HepG2 (cell line): ENCODE measurements around the gene C1orf115. TPM values are rescaled to one million over a fixed set of nuclear protein-coding genes. Genes with fewer than 3 reads are reported as not detected.

ENCODE experiments used
- ATAC-seq: fragments of 200-7000 bp; cut with Tn5 transposase; 3 replicates; pipeline ENCODE4 v1.9.1; 2020; ENCODE audit warnings: mild to moderate bottlenecking, moderate library complexity
- BruUV-seq: library from RNA; stranded (reverse); fragments of 400-500 nt; replicated peaks from 2 replicates; lab custom pipeline; 2021; lab: Mats Ljungman, UMichigan
- CTCF ChIA-PET: fragments of 300-600 bp; formaldehyde crosslinking; extraction: SDS; loops from one replicate; lab custom pipeline; 2021; ENCODE audit warnings: low total read pairs, inconsistent platforms, low intra/inter-chr PET ratio; lab: Yijun Ruan, JAX
- POLR2A ChIA-PET: fragments of 350-600 bp; sonication (Branson Sonifier 250); formaldehyde crosslinking; loops from one replicate; lab custom pipeline; 2020; ENCODE audit warnings: antibody characterized with exemption, inconsistent platforms; lab: Yijun Ruan, JAX
- DNase-seq: peaks from one replicate; pipeline ENCODE4 v3.0.0-alpha.2; 2015; ENCODE audit warnings: low spot score
- FAIRE-seq: peaks from 3 replicates; lab custom pipeline; 2011; peaks lifted over from hg19 to GRCh38; lab: Jason Lieb, UNC
- H2AFZ ChIP-seq: one replicate; pipeline ENCODE4 v1.6.1; 2011; ENCODE audit warnings: low read length, inconsistent platforms
- H3K27ac ChIP-seq: fragments of 300-600 bp; 3 replicates; pipeline ENCODE4 v1.8.0; 2011; ENCODE audit warnings: mixed run types, mild to moderate bottlenecking, mixed read lengths, low read length, inconsistent platforms; ENCODE audit not compliant: insufficient read depth; ENCODE audit errors: extremely low read length
- H3K27me3 ChIP-seq, 2 experiments: fragments of 200-600 bp in 1 of 2; 2 replicates in 1 of 2; 3 replicates in 1 of 2; pipeline versions ENCODE4 v1.6.0 to v1.8.0; 2011; ENCODE audit warnings: low read length in 2 of 2, mild to moderate bottlenecking in 2 of 2, moderate library complexity in 2 of 2, inconsistent platforms in 1 of 2; ENCODE audit not compliant: insufficient read depth in 2 of 2, control insufficient read depth in 1 of 2
- H3K36me3 ChIP-seq, 2 experiments: fragments of 200-600 bp in 1 of 2; replicated peaks in 1 of 2; 2 replicates in 1 of 2; 3 replicates in 1 of 2; pipeline versions ENCODE4 v1.5.1 to v1.8.0; 2011; ENCODE audit warnings: low read length in 2 of 2, inconsistent platforms in 1 of 2; ENCODE audit not compliant: insufficient read depth in 2 of 2, control insufficient read depth in 1 of 2
- H3K4me1 ChIP-seq: 2 replicates; pipeline ENCODE4 v1.5.1; 2012; ENCODE audit warnings: low read length, inconsistent platforms; ENCODE audit not compliant: insufficient read depth
- H3K4me2 ChIP-seq: 2 replicates; pipeline ENCODE4 v1.6.0; 2011; ENCODE audit warnings: low read depth, low read length, inconsistent platforms
- H3K4me3 ChIP-seq, 3 experiments: fragments of 200-600 bp in 1 of 3; sonication (generic), shearing (Covaris generic) in 1 of 3; replicated peaks in 1 of 3; 2 replicates each; pipeline ENCODE4 v1.5.1; 2011 to 2016; ENCODE audit warnings: low read length in 3 of 3, inconsistent platforms in 2 of 3, low read depth in 2 of 3, mild to moderate bottlenecking in 2 of 3, control low read depth in 1 of 3, mixed read lengths in 1 of 3; ENCODE audit not compliant: insufficient read depth in 1 of 3
- H3K79me2 ChIP-seq: one replicate; pipeline ENCODE4 v1.6.1; 2011; ENCODE audit warnings: low read length, inconsistent platforms; ENCODE audit not compliant: insufficient read depth
- H3K9ac ChIP-seq: 2 replicates; pipeline ENCODE4 v1.6.0; 2011; ENCODE audit warnings: mild to moderate bottlenecking, low read depth, low read length, inconsistent platforms; ENCODE audit not compliant: insufficient read depth
- H3K9me3 ChIP-seq: 2 replicates; pipeline ENCODE4 v1.5.1; 2012; ENCODE audit warnings: mild to moderate bottlenecking, low read length
- H4K20me1 ChIP-seq: 2 replicates; pipeline ENCODE4 v1.6.0; 2011; ENCODE audit warnings: inconsistent platforms, mild to moderate bottlenecking, low read length, moderate library complexity; ENCODE audit not compliant: insufficient read depth
- BCLAF1 ChIP-seq: fragments of 450-650 bp; IDR thresholded peaks from 2 replicates; pipeline ENCODE4 v1.6.1; 2017; ENCODE audit warnings: mild to moderate bottlenecking
- CENPT ChIP-seq: sonication (generic); formaldehyde crosslinking; IDR thresholded peaks from 2 replicates; pipeline ENCODE4 v1.8.0; 2022; ENCODE audit warnings: low read depth, mild to moderate bottlenecking, moderate library complexity, missing genetic modification reagents
- CSRNP1 ChIP-seq: sonication (generic); formaldehyde crosslinking; IDR thresholded peaks from 2 replicates; pipeline ENCODE4 v1.8.1; 2023; ENCODE audit warnings: mild to moderate bottlenecking, missing genetic modification reagents
- GABPA ChIP-seq, 2 experiments: IDR thresholded peaks; 2 replicates each; pipeline ENCODE4 v1.6.1; 2011 to 2016; ENCODE audit warnings: low read depth in 2 of 2, low read length in 1 of 2, missing biosample characterization in 1 of 2, missing genetic modification characterization in 1 of 2
- ZNF761 ChIP-seq: sonication (generic); formaldehyde crosslinking; conservative IDR thresholded peaks from 2 replicates; pipeline ENCODE4 v1.4.0; 2020; ENCODE audit warnings: mild to moderate bottlenecking, missing genetic modification reagents
- ZSCAN12 ChIP-seq: sonication (generic); formaldehyde crosslinking; IDR thresholded peaks from 2 replicates; pipeline ENCODE4 v1.9.0; 2021; ENCODE audit warnings: mild to moderate bottlenecking, missing genetic modification reagents
- WGBS: methylation state at CpG from one replicate; pipeline ENCODE4 v1.1.6; 2017; ENCODE audit warnings: low lambda C conversion rate; 5-methylcytosine and 5-hydroxymethylcytosine counted together
- in situ Hi-C: cut with HindIII; loops from 2 replicates; pipeline ENCODE4 v1.10.0; 2017; ENCODE audit warnings: low pct_unique_long_range_greater_than_20kb; ENCODE audit not compliant: extremely low pct_ligation_motif_present
- intact Hi-C: fragments of 100-400 bp; cut with micrococcal nuclease; formaldehyde crosslinking; loops from one replicate; pipeline ENCODE4 v1.10.0; 2022; ENCODE audit not compliant: unreplicated experiment
- polyA plus RNA-seq, 8 experiments: library from polyadenylated mRNA; depleted of rRNA in 3 of 8; stranded (reverse) in 7 of 8; unstranded in 1 of 8; fragments of >200 nt; fragmentation: Illumina TruSeq in 4 of 8; extraction: Trizol in 4 of 8; gene quantifications; 2 replicates each; pipeline versions ENCODE4 v1.2.1 to v1.2.3, GENCODE V29; 2011 to 2016; ENCODE audit warnings: low read depth in 4 of 8, missing spikeins in 1 of 8, mixed read lengths in 1 of 8; ENCODE audit not compliant: insufficient read depth in 1 of 8
- total RNA-seq, 5 experiments: library from RNA; depleted of rRNA; stranded (reverse); fragments of >200 nt; fragmentation: Illumina TruSeq; extraction: Trizol; gene quantifications; 2 replicates each; pipeline ENCODE4 v1.2.3, GENCODE V29; 2016; ENCODE audit warnings: low read depth in 1 of 5

Gene C1orf115
- total and polyA plus RNA-seq, 2 of the 13 experiments (the other 11 are each of a cell fraction or from before 2014, with no cell fraction given): 25.2 to 85.9 TPM

GRCh38 chr1:220694866-220695382 lies 4.8 kb downstream of the C1orf115 start:
- no peaks in the 10 kb centered on the region; a peak in 2 of 5 replicates for H3K27me3 ChIP-seq
- peaks cover 4% of the 10 kb centered on the region; the same call in 1 of the 2 replicates for H4K20me1 ChIP-seq
- over 99% methylated on average over 8 of the region's 8 CpGs for WGBS
- H3K9me3 ChIP-seq: no peaks in the 10 kb centered on the region
- H3K79me2 ChIP-seq: peaks cover 39% of the 10 kb centered on the region
- H3K4me1 ChIP-seq: peaks cover 64% of the 10 kb centered on the region
- H3K4me2 ChIP-seq: no peak overlapping the region
- TF ChIP-seq BCLAF1: no peak
- no peak for TF ChIP-seq ZNF761 (CRISPR knock-in tag)
- TF ChIP-seq CSRNP1 (CRISPR knock-in tag): no peak
- TF ChIP-seq CENPT: no peak
- no peak for TF ChIP-seq GABPA (IDR thresholded peaks at IDR 0.05; ENCODE audit: low read depth, low read length)
- TF ChIP-seq GABPA (CRISPR knock-in tag; IDR thresholded peaks at IDR 0.05; ENCODE audit: low read depth): no peak
- no peak for TF ChIP-seq ZSCAN12 (CRISPR knock-in tag)
- DNase-seq (no peak), ATAC-seq (no peak), FAIRE-seq (no peak)
- ChIA-PET CTCF (no interaction called here), POLR2A (no interaction called here)
- H3K4me3 ChIP-seq: no peak overlapping the region
- no peak overlapping the region for H3K9ac ChIP-seq
- no peak overlapping the region for H3K27ac ChIP-seq
- H3K36me3 ChIP-seq: peaks cover 7 to 14% of the 10 kb centered on the region in 2 experiments
- no peak overlapping the region for H2AFZ ChIP-seq
- intact Hi-C loops: no loop called here
- no TSS peak for BruUV-seq
- in situ Hi-C loops: loop anchor here (5.0 kb wide), 2 partner anchors 37 to 82 kb away; no protein-coding TSS in a partner anchor
